Vagina (tissue), 2 donors: Measurements from ENCODE around the gene KHDC3L.

Experiments
- POLR2A ChIP-seq, 2 donors: fragments of 450-650 bp; IDR thresholded peaks; one replicate each; pipeline ENCODE4 v1.6.1; 2017; ENCODE audit warnings: antibody characterized with exemption in 2 of 2, mild to moderate bottlenecking in 2 of 2, moderate library complexity in 2 of 2
- TF ChIP-seq, protein P1 (sequence below), 3 experiments: fragments of 450-650 bp in 2 of 3; fragments of 200-600 bp in 1 of 3; sonication (generic) in 1 of 3; IDR thresholded peaks; one replicate each; pipeline ENCODE4 v1.5.1; 2017 to 2019; ENCODE audit warnings: antibody characterized with exemption in 3 of 3, mild to moderate bottlenecking in 2 of 3, moderate library complexity in 2 of 3

- no peak for TF ChIP-seq POLR2A (IDR thresholded peaks at IDR 0.05)
- TF ChIP-seq, protein P1, sequence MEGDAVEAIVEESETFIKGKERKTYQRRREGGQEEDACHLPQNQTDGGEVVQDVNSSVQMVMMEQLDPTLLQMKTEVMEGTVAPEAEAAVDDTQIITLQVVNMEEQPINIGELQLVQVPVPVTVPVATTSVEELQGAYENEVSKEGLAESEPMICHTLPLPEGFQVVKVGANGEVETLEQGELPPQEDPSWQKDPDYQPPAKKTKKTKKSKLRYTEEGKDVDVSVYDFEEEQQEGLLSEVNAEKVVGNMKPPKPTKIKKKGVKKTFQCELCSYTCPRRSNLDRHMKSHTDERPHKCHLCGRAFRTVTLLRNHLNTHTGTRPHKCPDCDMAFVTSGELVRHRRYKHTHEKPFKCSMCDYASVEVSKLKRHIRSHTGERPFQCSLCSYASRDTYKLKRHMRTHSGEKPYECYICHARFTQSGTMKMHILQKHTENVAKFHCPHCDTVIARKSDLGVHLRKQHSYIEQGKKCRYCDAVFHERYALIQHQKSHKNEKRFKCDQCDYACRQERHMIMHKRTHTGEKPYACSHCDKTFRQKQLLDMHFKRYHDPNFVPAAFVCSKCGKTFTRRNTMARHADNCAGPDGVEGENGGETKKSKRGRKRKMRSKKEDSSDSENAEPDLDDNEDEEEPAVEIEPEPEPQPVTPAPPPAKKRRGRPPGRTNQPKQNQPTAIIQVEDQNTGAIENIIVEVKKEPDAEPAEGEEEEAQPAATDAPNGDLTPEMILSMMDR (IDR thresholded peaks at IDR 0.05), result no peak
These were observed 46.9 kb downstream of the KHDC3L start for GRCh38 chr6:73409395-73409794.
